ENCODE measurements around the gene CEACAM3.
"Not testable (repeated sequence)": the region's sequence is repeated elsewhere in the genome, so short reads cannot be mapped to it uniquely, and the experiment has no call there.

DNA sequence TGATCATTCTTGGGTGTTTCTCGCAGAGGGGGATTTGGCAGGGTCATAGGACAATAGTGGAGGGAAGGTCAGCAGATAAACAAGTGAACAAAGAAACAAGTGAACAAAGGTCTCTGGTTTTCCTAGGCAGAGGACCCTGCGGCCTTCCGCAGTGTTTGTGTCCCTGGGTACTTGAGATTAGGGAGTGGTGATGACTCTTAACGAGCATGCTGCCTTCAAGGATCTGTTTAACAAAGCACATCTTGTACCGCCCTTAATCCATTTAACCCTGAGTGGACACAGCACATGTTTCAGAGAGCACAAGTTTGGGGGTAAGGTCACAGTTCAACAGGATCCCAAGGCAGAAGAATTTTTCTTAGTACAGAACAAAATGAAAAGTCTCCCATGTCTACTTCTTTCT lies 28.3 kb upstream of the CEACAM3 start:
- TF ChIP-seq CTCF, MAX (IDR thresholded peaks at IDR 0.05; ENCODE audit: low read depth, low read length): not testable (repeated sequence)
